Kidney (tissue), 14 donors: ENCODE results near the gene TRMT1. TPM values are rescaled to one million over a fixed set of nuclear protein-coding genes. Genes with fewer than 3 reads are reported as not detected.
A peak's percentile ranks its signal among the peaks of the same experiment; 100 is the strongest.

ENCODE experiments used
- DNase-seq, 5 donors: peaks; one replicate each; pipeline ENCODE4 v3.0.0-alpha.2; 2013 to 2020
- FAIRE-seq: peaks from 2 replicates; lab custom pipeline; 2012; peaks lifted over from hg19 to GRCh38; lab: Jason Lieb, UNC
- H3K27ac ChIP-seq, 2 donors: one replicate each; pipeline ENCODE4 v1.7.0; 2013; ENCODE audit warnings: low read depth in 2 of 2, low read length in 2 of 2, inconsistent platforms in 1 of 2
- H3K27me3 ChIP-seq: one replicate; pipeline ENCODE4 v1.7.1; 2013; ENCODE audit warnings: low read length, inconsistent platforms; ENCODE audit not compliant: control insufficient read depth, insufficient read depth
- H3K36me3 ChIP-seq, 3 donors: one replicate each; pipeline versions ENCODE4 v1.7.0 to v1.7.1; 2013; ENCODE audit warnings: low read length in 3 of 3, control low read depth in 1 of 3, inconsistent platforms in 1 of 3; ENCODE audit not compliant: insufficient read depth in 3 of 3, control insufficient read depth in 2 of 3
- H3K4me1 ChIP-seq, 3 donors: one replicate each; pipeline versions ENCODE4 v1.7.0 to v1.7.1; 2013; ENCODE audit warnings: low read length in 3 of 3, inconsistent platforms in 1 of 3, low read depth in 1 of 3; ENCODE audit not compliant: control insufficient read depth in 2 of 3, insufficient read depth in 2 of 3
- H3K4me3 ChIP-seq, 3 donors: one replicate each; pipeline versions ENCODE4 v1.7.0 to v1.8.1; 2013; ENCODE audit warnings: low read length in 3 of 3, control low read depth in 1 of 3, inconsistent platforms in 1 of 3
- H3K9ac ChIP-seq, 3 donors: one replicate each; pipeline versions ENCODE4 v1.7.0 to v1.7.1; 2013; ENCODE audit warnings: low read length in 3 of 3, control low read depth in 1 of 3, inconsistent platforms in 1 of 3
- H3K9me3 ChIP-seq, 3 donors: one replicate each; pipeline versions ENCODE4 v1.7.0 to v1.7.1; 2013; ENCODE audit warnings: low read length in 3 of 3, control low read depth in 1 of 3, inconsistent platforms in 1 of 3; ENCODE audit not compliant: control insufficient read depth in 2 of 3, insufficient read depth in 1 of 3
- intact Hi-C: fragments of 100-400 bp; cut with DNase I; formaldehyde crosslinking; loops from one replicate; pipeline ENCODE4 v1.11.1; 2022
- polyA plus RNA-seq: library from polyadenylated mRNA; stranded (reverse); fragments of 350-450 nt; fragmentation: Illumina TruSeq; extraction: RNeasy Lipid Tissue Mini Kit (QIAGEN cat#74804); gene quantifications from one replicate; pipeline ENCODE4 v1.2.3, GENCODE V29; 2014; ENCODE audit warnings: low read depth, low replicate concordance; ENCODE audit not compliant: insufficient read depth
- total RNA-seq: library from RNA; stranded (reverse); fragmentation: NEBNext Ultra II Directional; extraction: Animal tissue kit (Norgen Biotek cat#: 25700); gene quantifications from one replicate; pipeline ENCODE4 v1.2.1, GENCODE V29; 2021
- TF ChIP-seq, protein P1 (sequence below): IDR thresholded peaks from 3 replicates; pipeline ENCODE4 v1.5.1; 2012; ENCODE audit warnings: mild to moderate bottlenecking, moderate library complexity, borderline replicate concordance; ENCODE audit not compliant: insufficient read depth; ENCODE audit errors: extremely low read depth
- donor health status: control.
- donor health status: control.
- donor health status: control.
- donor health status: control.
- donor health status: control.
- donor health status: DM: yes; HTN: yes; CAD: no.
- donor health status: Normal renal cell carcinoma (clear cell type).

Gene TRMT1
- total and polyA plus RNA-seq, 2 donors from 2014 or later: 22.7 to 40.0 TPM

DNA sequence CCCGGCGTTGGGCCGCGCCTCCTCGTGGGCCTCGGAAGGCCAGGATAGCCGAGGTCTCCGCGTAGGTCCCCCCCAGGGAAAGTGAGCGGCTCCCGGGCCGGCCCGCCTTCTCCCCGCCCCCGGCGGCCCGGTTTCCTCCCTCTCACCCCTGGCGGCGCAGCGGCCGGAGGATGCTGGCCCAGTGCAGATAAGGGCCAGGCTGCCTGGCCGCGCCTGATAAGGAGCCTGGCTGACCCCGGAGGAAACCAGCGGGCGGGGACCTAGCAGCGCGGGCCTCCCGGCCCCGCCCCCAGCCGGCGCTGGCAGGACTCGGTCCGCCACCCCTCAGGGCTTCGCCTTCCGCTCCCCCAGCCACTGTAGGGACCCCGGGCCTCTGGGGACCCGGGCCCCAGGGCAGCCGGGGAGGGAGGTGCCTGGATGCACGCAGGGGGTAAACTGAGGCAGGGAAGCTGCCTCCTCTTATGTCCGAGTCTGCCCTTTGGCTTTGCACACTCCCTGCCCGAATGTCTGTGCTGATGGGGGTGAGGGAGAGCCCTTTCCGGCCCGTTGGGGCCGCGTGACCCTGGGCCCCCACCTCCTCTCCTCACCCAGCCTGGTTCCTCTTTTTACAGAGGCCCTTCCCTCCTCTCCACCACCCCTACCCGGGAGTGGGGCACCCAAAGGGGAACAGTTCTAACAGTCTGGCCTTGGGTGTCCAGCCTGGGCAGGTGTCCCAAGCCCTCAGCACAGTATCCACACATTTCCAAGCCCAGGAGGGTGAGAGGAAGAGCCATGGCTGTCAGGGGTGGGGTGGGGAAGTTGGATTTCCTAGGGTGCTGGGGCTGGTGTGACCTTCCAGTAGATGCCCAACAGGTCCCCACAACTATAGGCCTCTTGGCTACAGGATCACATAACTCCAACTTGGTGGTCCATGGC lies 13.6 kb downstream of the TRMT1 start, which contains the start of gene LYL1:
Gene LYL1, minus strand, starts transcription at position 193 of the 915 bp plus-strand sequence. CDS start 1,687 bp downstream, outside the sequence.
- FAIRE-seq: no peak
- Histone ChIP-seq H3K27me3 (peaks cover 5% of the 10 kb centered on the region), H3K27ac (peak within 1 kb of the TSS; percentile 67 to 79), H3K9ac (peak within 1 kb of the TSS in 2 of 3 donors; percentile 46 to 69), H3K9me3 (no peaks in the 10 kb centered on the region), H3K4me1 (peaks cover 0 to 25% (median 4%) of the 10 kb centered on the region in 3 donors), H3K4me3 (peak within 1 kb of the TSS; percentile 16 to 63 (median 53)), H3K36me3 (no peaks in the 10 kb centered on the region)
- intact Hi-C loops: no loop called here
- TF ChIP-seq, protein P1, sequence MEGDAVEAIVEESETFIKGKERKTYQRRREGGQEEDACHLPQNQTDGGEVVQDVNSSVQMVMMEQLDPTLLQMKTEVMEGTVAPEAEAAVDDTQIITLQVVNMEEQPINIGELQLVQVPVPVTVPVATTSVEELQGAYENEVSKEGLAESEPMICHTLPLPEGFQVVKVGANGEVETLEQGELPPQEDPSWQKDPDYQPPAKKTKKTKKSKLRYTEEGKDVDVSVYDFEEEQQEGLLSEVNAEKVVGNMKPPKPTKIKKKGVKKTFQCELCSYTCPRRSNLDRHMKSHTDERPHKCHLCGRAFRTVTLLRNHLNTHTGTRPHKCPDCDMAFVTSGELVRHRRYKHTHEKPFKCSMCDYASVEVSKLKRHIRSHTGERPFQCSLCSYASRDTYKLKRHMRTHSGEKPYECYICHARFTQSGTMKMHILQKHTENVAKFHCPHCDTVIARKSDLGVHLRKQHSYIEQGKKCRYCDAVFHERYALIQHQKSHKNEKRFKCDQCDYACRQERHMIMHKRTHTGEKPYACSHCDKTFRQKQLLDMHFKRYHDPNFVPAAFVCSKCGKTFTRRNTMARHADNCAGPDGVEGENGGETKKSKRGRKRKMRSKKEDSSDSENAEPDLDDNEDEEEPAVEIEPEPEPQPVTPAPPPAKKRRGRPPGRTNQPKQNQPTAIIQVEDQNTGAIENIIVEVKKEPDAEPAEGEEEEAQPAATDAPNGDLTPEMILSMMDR: no peak
- peak in 3 of 5 donors; percentile 75 to 95 (median 82) for DNase-seq

DNA sequence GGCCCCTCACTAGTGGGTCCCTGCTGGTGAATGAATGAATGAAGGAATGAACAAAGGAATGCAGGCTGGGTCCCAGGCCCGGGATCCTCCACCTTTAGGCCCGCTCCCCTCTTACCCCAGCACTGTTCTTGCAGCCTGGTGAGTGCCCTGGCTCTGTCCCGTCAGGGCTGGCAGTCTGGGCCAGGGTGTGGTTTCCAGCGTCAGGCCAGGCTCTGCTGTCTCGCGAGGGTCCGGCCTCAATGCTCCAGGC lies 14.2 kb downstream of the TRMT1 start:
- H3K4me1 ChIP-seq: peaks cover 0 to 25% (median 4%) of the 10 kb centered on the region in 3 donors
- H3K9me3 ChIP-seq: no peaks in the 10 kb centered on the region
- intact Hi-C loops: no loop called here
- TF ChIP-seq, protein P1: no peak
- DNase-seq (no peak), FAIRE-seq (no peak)
- H3K4me3 ChIP-seq: peak overlapping the region; percentile 12 to 63 (median 53)
- peak overlapping the region; percentile 41 to 72 for H3K27ac ChIP-seq
- peaks cover 5% of the 10 kb centered on the region for H3K27me3 ChIP-seq
- H3K36me3 ChIP-seq: no peaks in the 10 kb centered on the region
- H3K9ac ChIP-seq: peak overlapping the region in 2 of 3 donors; percentile 46 to 69

DNA sequence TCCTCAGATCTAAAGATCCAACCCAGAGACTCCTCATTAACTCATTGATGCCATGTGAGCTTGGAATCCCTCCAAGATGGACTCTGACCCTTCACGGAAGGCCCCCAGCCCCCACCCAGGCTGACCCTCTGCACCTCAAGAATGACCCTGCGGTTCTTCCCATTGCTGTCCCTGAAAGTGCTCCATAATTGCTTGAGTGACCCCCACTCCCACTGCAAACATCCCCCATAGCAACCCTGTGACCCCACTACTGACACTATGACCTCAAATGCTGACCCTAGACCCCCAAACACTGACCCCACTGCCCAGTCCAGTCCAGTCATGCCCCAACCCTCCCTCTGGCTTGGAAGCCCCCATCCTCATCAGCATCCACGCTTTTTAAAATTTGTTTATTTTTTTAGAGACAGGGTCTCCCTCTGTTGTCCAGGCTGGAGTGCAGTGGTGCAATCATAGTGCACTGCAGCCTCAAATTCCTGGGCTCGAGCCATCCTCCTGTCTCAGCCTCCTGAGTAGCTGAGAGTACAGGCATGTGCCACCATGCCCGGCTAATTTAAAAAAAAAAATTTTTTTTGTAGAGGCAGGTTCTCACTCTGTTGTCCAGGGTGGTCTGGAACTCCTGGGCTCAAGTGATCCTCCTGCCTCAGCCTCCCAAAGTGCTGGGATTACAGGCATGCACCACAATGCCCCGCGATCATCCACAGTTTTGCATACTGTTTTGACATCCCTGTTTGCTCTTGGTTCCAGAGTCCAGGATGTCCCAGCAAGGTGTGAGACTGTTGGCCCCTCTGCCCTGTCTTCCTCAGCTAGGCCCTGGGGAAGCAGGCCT lies 14.7 kb downstream of the TRMT1 start:
- peaks cover 0 to 25% (median 4%) of the 10 kb centered on the region in 3 donors for H3K4me1 ChIP-seq
- intact Hi-C loops: no loop called here
- FAIRE-seq: no peak

More for the DNA sequence above, 14.7 kb downstream of the TRMT1 start:
- Histone ChIP-seq H3K4me3 (peak overlapping the region; percentile 16 to 63 (median 53)), H3K36me3 (no peaks in the 10 kb centered on the region), H3K9ac (peak overlapping the region in 1 of 3 donors; percentile 69), H3K27me3 (peaks cover 11% of the 10 kb centered on the region), H3K27ac (peak overlapping the region; percentile 41 to 72), H3K9me3 (no peaks in the 10 kb centered on the region)
- TF ChIP-seq, protein P1: no peak
- DNase-seq: peak in 1 of 5 donors; percentile 53
